OCI-LY7 (cell line): ENCODE results near the gene PEAK3. TPM values are rescaled to one million over a fixed set of nuclear protein-coding genes. Genes with fewer than 3 reads are reported as not detected.
A peak's percentile ranks its signal among the peaks of the same experiment; 100 is the strongest.

Experiments used
- BruUV-seq: library from RNA; stranded (reverse); fragments of 400-500 nt; replicated peaks from 2 replicates; lab custom pipeline; 2021; lab: Mats Ljungman, UMichigan
- CTCF ChIA-PET: fragments of 300-600 bp; sonication (Branson Sonifier 250); formaldehyde crosslinking; loops from one replicate; lab custom pipeline; 2022; ENCODE audit warnings: antibody characterized with exemption; ENCODE audit not compliant: unreplicated experiment; lab: Charles Lee
- POLR2A ChIA-PET: fragments of 300-600 bp; sonication (Branson Sonifier 250); formaldehyde crosslinking; loops from one replicate; lab custom pipeline; 2022; ENCODE audit warnings: antibody characterized with exemption; lab: Charles Lee
- DNase-seq: peaks from one replicate; pipeline ENCODE4 v3.0.0-alpha.2; 2015; ENCODE audit warnings: low spot score
- H2AFZ ChIP-seq: fragments of 200-600 bp; sonication (generic), shearing (Covaris generic); 2 replicates; pipeline ENCODE4 v1.6.1; 2014; ENCODE audit warnings: mild to moderate bottlenecking, antibody characterized with exemption, low read length, moderate library complexity
- H3K27ac ChIP-seq: fragments of 200-600 bp; sonication (generic); 2 replicates; pipeline ENCODE4 v1.5.1; 2014; ENCODE audit warnings: mixed run types, low read depth, mild to moderate bottlenecking, moderate library complexity, low read length, inconsistent platforms; ENCODE audit not compliant: poor library complexity, severe bottlenecking
- H3K36me3 ChIP-seq: fragments of 200-600 bp; sonication (generic); 2 replicates; pipeline ENCODE4 v1.6.1; 2014; ENCODE audit warnings: mild to moderate bottlenecking, antibody characterized with exemption, low read length, moderate library complexity, mixed read lengths; ENCODE audit not compliant: insufficient read depth
- H3K4me1 ChIP-seq: fragments of 200-600 bp; sonication (generic); 2 replicates; pipeline ENCODE4 v1.5.1; 2014; ENCODE audit warnings: mild to moderate bottlenecking, low read length; ENCODE audit not compliant: insufficient read depth, poor library complexity, severe bottlenecking
- H3K4me2 ChIP-seq: fragments of 200-600 bp; sonication (generic); 2 replicates; pipeline ENCODE4 v1.6.1; 2014; ENCODE audit warnings: mild to moderate bottlenecking, low read length
- H3K4me3 ChIP-seq: fragments of 200-600 bp; sonication (generic); 2 replicates; pipeline ENCODE4 v1.5.1; 2014; ENCODE audit warnings: mild to moderate bottlenecking, low read depth, low read length; ENCODE audit not compliant: poor library complexity, severe bottlenecking
- H3K79me2 ChIP-seq: fragments of 200-600 bp; sonication (generic); 2 replicates; pipeline ENCODE4 v1.6.1; 2016; ENCODE audit warnings: low read depth, mild to moderate bottlenecking, low read length, moderate library complexity, mixed read lengths; ENCODE audit not compliant: insufficient read depth
- H3K9me2 ChIP-seq: fragments of 200-600 bp; sonication (generic); 2 replicates; pipeline ENCODE4 v1.6.1; 2016; ENCODE audit warnings: mild to moderate bottlenecking, low read length, mixed read lengths; ENCODE audit not compliant: insufficient read depth
- H3K9me3 ChIP-seq: fragments of 200-600 bp; sonication (generic); 2 replicates; pipeline ENCODE4 v1.6.1; 2014; ENCODE audit warnings: mild to moderate bottlenecking, mixed run types, low read length, mixed read lengths
- H4K20me1 ChIP-seq: fragments of 200-600 bp; sonication (generic); 2 replicates; pipeline ENCODE4 v1.6.1; 2014; ENCODE audit warnings: mild to moderate bottlenecking, antibody characterized with exemption, low read length, moderate library complexity, mixed read lengths; ENCODE audit not compliant: insufficient read depth
- EZH2phosphoT487 ChIP-seq: fragments of 200-600 bp; sonication (generic); IDR thresholded peaks from 2 replicates; pipeline ENCODE4 v1.6.1; 2018; ENCODE audit warnings: low read depth, borderline replicate concordance, mild to moderate bottlenecking, mixed run types, antibody characterized with exemption, low read length, moderate library complexity, mixed read lengths
- intact Hi-C: fragments of 100-400 bp; cut with micrococcal nuclease; formaldehyde crosslinking; loops from one replicate; pipeline ENCODE4 v1.10.0; 2022; ENCODE audit not compliant: unreplicated experiment
- total RNA-seq, 2 experiments: library from RNA; depleted of rRNA in 1 of 2; stranded (reverse); fragments of >200 nt in 1 of 2; shearing (Covaris generic) in 1 of 2; gene quantifications; 2 replicates each; pipeline ENCODE4 v1.2.3, GENCODE V29; 2014 to 2022
- TF ChIP-seq, protein P1 (sequence below): fragments of 200-600 bp; sonication (generic); conservative IDR thresholded peaks from 2 replicates; pipeline ENCODE4 v1.5.1; 2014; ENCODE audit warnings: mild to moderate bottlenecking, antibody characterized with exemption, low read length, moderate library complexity, mixed read lengths

Gene PEAK3
- total RNA-seq, 2 experiments from 2014 or later = not detected

DNA sequence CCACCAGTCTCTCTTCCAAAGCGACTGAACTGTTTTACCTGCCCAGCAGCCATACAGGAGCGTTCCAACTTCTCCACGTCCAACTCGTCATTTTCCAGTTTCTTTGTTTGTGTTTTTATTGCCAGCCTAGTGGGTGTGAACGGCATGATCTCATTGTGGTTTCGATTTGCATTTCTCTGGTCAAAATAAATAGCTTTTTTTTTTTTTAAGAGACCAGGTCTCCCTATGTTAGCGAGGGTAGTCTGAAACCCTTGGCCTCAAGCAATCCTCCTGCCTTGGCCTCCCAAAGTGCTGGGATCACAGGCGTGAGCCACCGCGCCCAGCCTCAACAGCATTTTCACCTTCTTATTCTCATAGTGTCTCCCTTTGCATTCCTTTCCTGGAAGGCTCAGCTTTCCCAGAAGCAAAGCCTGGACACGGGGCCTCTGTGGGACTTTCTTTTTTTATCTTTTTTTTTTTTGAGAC lies 21.6 kb downstream of the PEAK3 start:
- no TSS peak for BruUV-seq
- Histone ChIP-seq H2AFZ (peak overlapping the region; percentile 69; the same call in 1 of the 2 replicates), H3K79me2 (no peaks in the 10 kb centered on the region), H4K20me1 (no peaks in the 10 kb centered on the region), H3K4me3 (no peak overlapping the region), H3K4me2 (peak overlapping the region; percentile 43), H3K9me2 (no peaks in the 10 kb centered on the region), H3K4me1 (peaks cover 64% of the 10 kb centered on the region), H3K27ac (peak overlapping the region; percentile 21), H3K9me3 (0 out of 2 replicates have a peak, but pooled peaks cover 6% of the 10 kb centered on the region), H3K36me3 (no peaks in the 10 kb centered on the region)
- CTCF ChIA-PET = interaction anchor here (0.9 kb wide), 1 partner anchor 21 kb away, joined by 3 read pairs; no protein-coding TSS in a partner anchor
- POLR2A ChIA-PET = interaction anchor here (0.7 to 2.4 kb wide), 3 partner anchors 11 to 367 kb away, joined by 3 to 11 read pairs (median 4); no protein-coding TSS in a partner anchor
- intact Hi-C loops = no loop called here
- peak; percentile 47 for DNase-seq
- TF ChIP-seq EZH2phosphoT487 = no peak
- TF ChIP-seq, protein P1, sequence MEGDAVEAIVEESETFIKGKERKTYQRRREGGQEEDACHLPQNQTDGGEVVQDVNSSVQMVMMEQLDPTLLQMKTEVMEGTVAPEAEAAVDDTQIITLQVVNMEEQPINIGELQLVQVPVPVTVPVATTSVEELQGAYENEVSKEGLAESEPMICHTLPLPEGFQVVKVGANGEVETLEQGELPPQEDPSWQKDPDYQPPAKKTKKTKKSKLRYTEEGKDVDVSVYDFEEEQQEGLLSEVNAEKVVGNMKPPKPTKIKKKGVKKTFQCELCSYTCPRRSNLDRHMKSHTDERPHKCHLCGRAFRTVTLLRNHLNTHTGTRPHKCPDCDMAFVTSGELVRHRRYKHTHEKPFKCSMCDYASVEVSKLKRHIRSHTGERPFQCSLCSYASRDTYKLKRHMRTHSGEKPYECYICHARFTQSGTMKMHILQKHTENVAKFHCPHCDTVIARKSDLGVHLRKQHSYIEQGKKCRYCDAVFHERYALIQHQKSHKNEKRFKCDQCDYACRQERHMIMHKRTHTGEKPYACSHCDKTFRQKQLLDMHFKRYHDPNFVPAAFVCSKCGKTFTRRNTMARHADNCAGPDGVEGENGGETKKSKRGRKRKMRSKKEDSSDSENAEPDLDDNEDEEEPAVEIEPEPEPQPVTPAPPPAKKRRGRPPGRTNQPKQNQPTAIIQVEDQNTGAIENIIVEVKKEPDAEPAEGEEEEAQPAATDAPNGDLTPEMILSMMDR = no peak

DNA sequence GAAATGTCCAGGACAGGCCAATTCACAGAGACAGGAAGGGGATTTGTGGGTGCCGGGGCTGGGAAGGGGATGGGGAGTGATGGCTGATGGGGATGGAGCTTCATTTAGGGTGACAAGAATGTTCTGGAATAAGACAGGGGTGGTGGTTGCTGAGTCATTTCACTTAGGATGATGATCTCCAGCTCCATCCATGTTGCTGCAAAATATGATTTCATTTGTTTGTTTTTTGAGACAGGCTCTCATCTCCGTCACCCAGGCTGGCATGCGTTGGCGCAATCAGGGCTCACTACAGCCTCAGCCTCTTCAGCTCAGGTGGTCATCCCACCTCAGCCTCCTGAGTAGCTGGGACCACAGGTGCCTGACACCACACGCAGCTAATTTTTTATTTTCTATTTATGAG lies 22.6 kb downstream of the PEAK3 start:
- H3K27ac ChIP-seq = peak overlapping the region; percentile 26
- H4K20me1 ChIP-seq = no peaks in the 10 kb centered on the region
- DNase-seq = no peak
- TF ChIP-seq, protein P1 = no peak
- TF ChIP-seq EZH2phosphoT487 = no peak
- no TSS peak for BruUV-seq
- ChIA-PET POLR2A (interaction anchor here (0.6 to 2.4 kb wide), 5 partner anchors 9 to 1243 kb away, joined by 3 to 11 read pairs (median 4); partner anchors contain the start of gene AMH), CTCF (interaction anchor here (0.9 kb wide), 1 partner anchor 20 kb away, joined by 3 read pairs; no protein-coding TSS in a partner anchor)
- H3K36me3 ChIP-seq = no peaks in the 10 kb centered on the region
- H3K9me2 ChIP-seq = no peaks in the 10 kb centered on the region
- H3K4me1 ChIP-seq = peaks cover 58% of the 10 kb centered on the region
- 0 out of 2 replicates have a peak, but pooled peaks cover 6% of the 10 kb centered on the region for H3K9me3 ChIP-seq
- no peaks in the 10 kb centered on the region for H3K79me2 ChIP-seq
- H3K4me3 ChIP-seq = no peak overlapping the region
- H2AFZ ChIP-seq = no peak overlapping the region
- intact Hi-C loops = no loop called here
- H3K4me2 ChIP-seq = 0 out of 2 replicates have a peak overlapping the region, but pooled peaks have one; percentile 18
